CD8-positive, alpha-beta memory T cell (primary cell): ENCODE data around the gene ZNF638. TPM values are rescaled to one million over a fixed set of nuclear protein-coding genes. Genes with fewer than 3 reads are reported as not detected.

Experiments used
- CTCF ChIA-PET: fragments of 350-600 bp; sonication (Branson Sonifier 250); formaldehyde crosslinking; loops from one replicate; lab custom pipeline; 2021; ENCODE audit warnings: antibody characterized with exemption; lab: Charles Lee
- POLR2A ChIA-PET: fragments of 350-600 bp; sonication (Branson Sonifier 250); formaldehyde crosslinking; loops from one replicate; lab custom pipeline; 2021; ENCODE audit warnings: antibody characterized with exemption; lab: Charles Lee
- DNase-seq, 5 donors: peaks; one replicate each; pipeline versions ENCODE4 v3.0.0 to v3.0.0-alpha.2; 2020 to 2022; ENCODE audit warnings: mixed read lengths in 1 of 5
- H3K27ac ChIP-seq: one replicate; pipeline ENCODE4 v1.7.0; 2013; ENCODE audit warnings: low read depth, mild to moderate bottlenecking, low read length, moderate library complexity
- H3K27me3 ChIP-seq: 2 replicates; pipeline ENCODE4 v1.7.0; 2013; ENCODE audit warnings: low read length, mild to moderate bottlenecking; ENCODE audit not compliant: insufficient read depth, poor library complexity, severe bottlenecking
- H3K36me3 ChIP-seq: 2 replicates; pipeline ENCODE4 v1.7.0; 2013; ENCODE audit warnings: mild to moderate bottlenecking, low read length, moderate library complexity; ENCODE audit not compliant: insufficient read depth
- H3K4me1 ChIP-seq: 2 replicates; pipeline ENCODE4 v1.7.0; 2013; ENCODE audit warnings: mild to moderate bottlenecking, low read length, moderate library complexity; ENCODE audit not compliant: insufficient read depth
- H3K4me3 ChIP-seq: 2 replicates; pipeline ENCODE4 v1.7.0; 2013; ENCODE audit warnings: mild to moderate bottlenecking, low read length
- H3K9me3 ChIP-seq: 2 replicates; pipeline ENCODE4 v1.7.0; 2013; ENCODE audit warnings: mild to moderate bottlenecking, low read length
- H3K27ac Mint-ChIP-seq, 8 donors: one replicate each; pipeline ENCODE4 v1.8.0; 2020 to 2021; ENCODE audit warnings: mixed read lengths in 8 of 8, mild to moderate bottlenecking in 6 of 8, inconsistent platforms in 3 of 8, moderate library complexity in 3 of 8
- H3K27me3 Mint-ChIP-seq, 2 donors: one replicate each; pipeline ENCODE4 v1.8.0; 2020 to 2021; ENCODE audit warnings: mixed read lengths in 2 of 2, mild to moderate bottlenecking in 1 of 2, moderate library complexity in 1 of 2
- H3K36me3 Mint-ChIP-seq, 3 donors: one replicate each; pipeline ENCODE4 v1.8.0; 2020 to 2021; ENCODE audit warnings: mixed read lengths in 3 of 3, inconsistent platforms in 1 of 3, mild to moderate bottlenecking in 1 of 3
- H3K4me1 Mint-ChIP-seq, 3 donors: one replicate each; pipeline ENCODE4 v1.8.0; 2020 to 2021; ENCODE audit warnings: mixed read lengths in 3 of 3, inconsistent platforms in 1 of 3, mild to moderate bottlenecking in 1 of 3
- H3K4me3 Mint-ChIP-seq, 7 donors: one replicate each; pipeline ENCODE4 v1.8.0; 2020 to 2021; ENCODE audit warnings: mixed read lengths in 7 of 7, mild to moderate bottlenecking in 6 of 7, moderate library complexity in 4 of 7, inconsistent platforms in 2 of 7
- H3K9me3 Mint-ChIP-seq, 5 donors: one replicate each; pipeline ENCODE4 v1.8.0; 2020 to 2022; ENCODE audit warnings: mixed read lengths in 5 of 5, mild to moderate bottlenecking in 3 of 5, moderate library complexity in 2 of 5, inconsistent platforms in 1 of 5
- polyA plus RNA-seq: library from polyadenylated mRNA; unstranded; fragments of 300-500 nt; fragmentation: Illumina TruSeq; gene quantifications from one replicate; pipeline ENCODE4 v1.2.3, GENCODE V29; 2021
- total RNA-seq, 2 experiments: library from RNA; stranded (reverse); gene quantifications; one replicate each; pipeline ENCODE4 v1.2.3, GENCODE V29; 2021

ZNF638 gene
- total and polyA plus RNA-seq, 3 experiments from 2014 or later: 47.8 to 83.4 (median 77.9) TPM

GRCh38 chr2:71457123-71457915 is 125.7 kb downstream of the ZNF638 start:
- CTCF ChIA-PET: interaction anchor here (1.3 kb wide), 1 partner anchor 158 kb away, joined by 3 read pairs; no protein-coding TSS in a partner anchor
- H3K4me3 ChIP-seq: no peak overlapping the region
- peaks cover 18 to 35% (median 24%) of the 10 kb centered on the region in 3 donors for H3K4me1 Mint-ChIP-seq
- no peak overlapping the region for H3K4me3 Mint-ChIP-seq
- H3K36me3 Mint-ChIP-seq: no peaks in the 10 kb centered on the region
- DNase-seq: no peak
- peaks cover 21% of the 10 kb centered on the region for H3K4me1 ChIP-seq
- no peaks in the 10 kb centered on the region for H3K9me3 ChIP-seq
- POLR2A ChIA-PET: no interaction called here
- H3K27me3 ChIP-seq: peaks cover 16% of the 10 kb centered on the region
- peaks cover 0 to 4% (median 0%) of the 10 kb centered on the region in 5 donors for H3K9me3 Mint-ChIP-seq
- no peaks in the 10 kb centered on the region for H3K36me3 ChIP-seq
- no peak overlapping the region for H3K27ac ChIP-seq
- peaks cover 18 to 41% of the 10 kb centered on the region in 2 donors for H3K27me3 Mint-ChIP-seq
- H3K27ac Mint-ChIP-seq: peak overlapping the region in 1 of 8 donors; percentile 43

GRCh38 chr2:71457923-71458322 is 126.3 kb downstream of the ZNF638 start:
- peak overlapping the region in 1 of 8 donors; percentile 43 for H3K27ac Mint-ChIP-seq
- DNase-seq: no peak
- H3K4me3 Mint-ChIP-seq: no peak overlapping the region
- no peak overlapping the region for H3K27ac ChIP-seq
- peaks cover 0 to 4% (median 0%) of the 10 kb centered on the region in 5 donors for H3K9me3 Mint-ChIP-seq
- ChIA-PET POLR2A (no interaction called here), CTCF (interaction anchor here (1.3 kb wide), 1 partner anchor 159 kb away, joined by 3 read pairs; no protein-coding TSS in a partner anchor)
- no peaks in the 10 kb centered on the region for H3K9me3 ChIP-seq
- H3K27me3 Mint-ChIP-seq: peaks cover 21 to 36% of the 10 kb centered on the region in 2 donors
- no peak overlapping the region for H3K4me3 ChIP-seq
- peaks cover 16% of the 10 kb centered on the region for H3K27me3 ChIP-seq
- no peaks in the 10 kb centered on the region for H3K36me3 ChIP-seq
- H3K36me3 Mint-ChIP-seq: no peaks in the 10 kb centered on the region
- peaks cover 16% of the 10 kb centered on the region for H3K4me1 ChIP-seq
- peaks cover 12 to 29% (median 18%) of the 10 kb centered on the region in 3 donors for H3K4me1 Mint-ChIP-seq

DNA sequence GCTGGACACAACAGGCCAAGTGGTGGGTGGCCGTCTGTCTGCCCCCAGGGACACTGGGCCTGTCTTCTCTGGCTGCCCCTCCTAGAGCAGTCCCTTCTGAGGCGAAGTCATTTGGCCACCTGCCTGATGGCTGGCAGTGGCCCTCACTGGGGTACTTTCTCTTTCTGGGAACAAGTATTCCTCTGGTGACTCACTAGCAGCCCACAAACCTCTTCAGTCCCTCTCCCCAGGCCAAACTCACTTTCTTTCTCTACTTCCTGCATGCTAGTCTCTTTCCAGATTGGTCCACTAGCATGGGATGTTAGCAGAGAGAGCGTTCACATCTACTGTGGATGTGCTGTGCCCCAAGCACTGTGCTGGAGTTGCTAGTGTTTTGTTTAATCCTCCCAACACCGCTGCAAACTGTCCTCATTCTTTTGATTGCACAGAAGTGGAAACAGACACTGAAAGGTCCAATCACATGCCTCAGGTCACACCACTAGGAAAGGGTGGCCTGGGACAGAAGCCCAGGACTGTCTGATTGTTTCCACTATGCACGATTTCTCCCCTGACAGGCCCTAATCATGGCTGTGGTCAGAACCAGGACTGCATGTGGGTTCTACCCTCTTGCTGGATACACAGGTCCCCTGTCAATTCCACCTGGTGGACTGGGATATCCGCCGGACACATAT is 127.0 kb downstream of the ZNF638 start:
- H3K27ac ChIP-seq: no peak overlapping the region
- H3K4me3 ChIP-seq: no peak overlapping the region
- ChIA-PET POLR2A (no interaction called here), CTCF (interaction anchor here (1.3 to 1.4 kb wide), 2 partner anchors 52 to 159 kb away, joined by 3 read pairs; no protein-coding TSS in a partner anchor)
- H3K36me3 ChIP-seq: no peaks in the 10 kb centered on the region
- Mint-ChIP-seq H3K4me1 (peaks cover 8 to 25% (median 16%) of the 10 kb centered on the region in 3 donors), H3K27me3 (peaks cover 23 to 31% of the 10 kb centered on the region in 2 donors), H3K9me3 (peaks cover 0 to 4% (median 0%) of the 10 kb centered on the region in 5 donors), H3K4me3 (no peak overlapping the region), H3K36me3 (no peaks in the 10 kb centered on the region), H3K27ac (peak overlapping the region in 1 of 8 donors; percentile 26)
- H3K27me3 ChIP-seq: peaks cover 16% of the 10 kb centered on the region
- peaks cover 11% of the 10 kb centered on the region for H3K4me1 ChIP-seq
- no peaks in the 10 kb centered on the region for H3K9me3 ChIP-seq
- no peak for DNase-seq

GRCh38 chr2:71459084-71459431 is 127.5 kb downstream of the ZNF638 start:
- no peak for DNase-seq
- peaks cover 8% of the 10 kb centered on the region for H3K4me1 ChIP-seq
- ChIA-PET POLR2A (interaction anchor here (0.6 kb wide), 1 partner anchor 135 kb away, joined by 3 read pairs; no protein-coding TSS in a partner anchor), CTCF (interaction anchor here (1.4 kb wide), 1 partner anchor 51 kb away, joined by 3 read pairs; no protein-coding TSS in a partner anchor)
- Mint-ChIP-seq H3K4me3 (no peak overlapping the region), H3K27me3 (peaks cover 23 to 31% of the 10 kb centered on the region in 2 donors), H3K9me3 (peaks cover 0 to 4% (median 0%) of the 10 kb centered on the region in 5 donors), H3K36me3 (no peaks in the 10 kb centered on the region), H3K4me1 (peaks cover 8 to 25% (median 16%) of the 10 kb centered on the region in 3 donors), H3K27ac (no peak overlapping the region)
- no peak overlapping the region for H3K4me3 ChIP-seq
- peaks cover 14% of the 10 kb centered on the region for H3K27me3 ChIP-seq
- no peaks in the 10 kb centered on the region for H3K9me3 ChIP-seq
- H3K27ac ChIP-seq: no peak overlapping the region
- no peaks in the 10 kb centered on the region for H3K36me3 ChIP-seq

- no peaks in the 10 kb centered on the region for H3K9me3 ChIP-seq
- Mint-ChIP-seq H3K27me3 (peaks cover 16 to 22% of the 10 kb centered on the region in 2 donors), H3K4me1 (peaks cover 8 to 15% (median 10%) of the 10 kb centered on the region in 3 donors), H3K36me3 (no peaks in the 10 kb centered on the region), H3K4me3 (no peak overlapping the region), H3K27ac (no peak overlapping the region), H3K9me3 (peaks cover 0 to 4% (median 0%) of the 10 kb centered on the region in 5 donors)
- no peak overlapping the region for H3K27ac ChIP-seq
- H3K4me3 ChIP-seq: no peak overlapping the region
- no peak for DNase-seq
- H3K36me3 ChIP-seq: no peaks in the 10 kb centered on the region
- peaks cover 4% of the 10 kb centered on the region for H3K27me3 ChIP-seq
- no peaks in the 10 kb centered on the region for H3K4me1 ChIP-seq
- ChIA-PET POLR2A (no interaction called here), CTCF (interaction anchor here (1.4 to 1.7 kb wide), 2 partner anchors 50 to 129 kb away, joined by 3 to 8 read pairs; partner anchors contain the start of gene ZNF638)
These were observed 128.5 kb downstream of the ZNF638 start for GRCh38 chr2:71460056-71460455.

DNA sequence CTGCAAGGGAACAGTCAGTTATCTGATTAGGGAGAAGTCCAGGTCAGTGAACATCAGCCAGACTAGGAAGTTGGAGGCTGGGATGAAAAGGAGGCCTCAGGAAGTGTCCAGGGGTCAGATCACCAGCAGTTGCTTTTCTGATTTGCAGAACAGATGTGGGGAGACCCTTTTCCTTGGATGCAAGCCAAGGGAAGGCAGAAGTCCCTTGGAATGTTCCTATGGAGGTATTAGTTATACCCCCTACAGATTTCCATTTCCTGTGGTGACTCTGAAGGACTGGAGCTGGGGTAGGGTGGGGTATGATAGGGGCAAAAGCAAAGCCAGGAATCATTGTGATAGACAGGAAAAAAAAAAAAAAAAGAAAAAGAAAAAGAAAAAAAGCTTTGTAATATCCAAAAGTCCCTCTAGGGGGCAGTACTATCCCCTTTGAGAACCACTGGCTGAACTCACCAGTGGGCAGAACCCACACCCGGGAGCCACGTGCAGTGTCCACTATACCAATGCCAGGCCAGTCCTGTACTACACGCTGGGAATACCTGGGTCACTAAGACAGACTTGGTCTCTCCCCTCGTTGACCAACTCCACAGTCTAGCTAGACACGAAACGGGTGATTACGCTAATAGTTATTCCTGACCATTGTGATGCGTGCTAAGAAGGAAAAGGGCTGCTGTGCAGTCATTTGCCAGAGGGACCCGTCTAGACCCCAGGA is 129.2 kb downstream of the ZNF638 start:
- peaks cover 11 to 15% of the 10 kb centered on the region in 2 donors for H3K27me3 Mint-ChIP-seq
- CTCF ChIA-PET: interaction anchor here (0.6 to 1.7 kb wide), 4 partner anchors 8 to 129 kb away, joined by 3 to 8 read pairs (median 3); partner anchors contain the start of genes DYSF and ZNF638
- H3K4me3 Mint-ChIP-seq: peak overlapping the region in 1 of 7 donors; percentile 15
- H3K4me1 Mint-ChIP-seq: peaks cover 2 to 8% (median 6%) of the 10 kb centered on the region in 3 donors
- POLR2A ChIA-PET: no interaction called here
- peaks cover 6% of the 10 kb centered on the region for H3K27me3 ChIP-seq
- H3K9me3 ChIP-seq: no peaks in the 10 kb centered on the region
- DNase-seq: no peak
- no peaks in the 10 kb centered on the region for H3K36me3 Mint-ChIP-seq
- H3K27ac ChIP-seq: no peak overlapping the region
- peak overlapping the region in 1 of 8 donors; percentile 42 for H3K27ac Mint-ChIP-seq
- H3K4me3 ChIP-seq: no peak overlapping the region
- H3K36me3 ChIP-seq: no peaks in the 10 kb centered on the region
- no peaks in the 10 kb centered on the region for H3K4me1 ChIP-seq
- peaks cover 0 to 3% (median 0%) of the 10 kb centered on the region in 5 donors for H3K9me3 Mint-ChIP-seq

GRCh38 chr2:71461304-71461671 is 129.7 kb downstream of the ZNF638 start:
- ChIA-PET POLR2A (no interaction called here), CTCF (interaction anchor here (1.0 to 1.2 kb wide), 2 partner anchors 9 to 12 kb away, joined by 3 read pairs; partner anchors contain the start of gene DYSF)
- H3K4me1 ChIP-seq: no peaks in the 10 kb centered on the region
- peaks cover 4% of the 10 kb centered on the region for H3K27me3 ChIP-seq
- Mint-ChIP-seq H3K27ac (peak overlapping the region in 2 of 8 donors; percentile 42 to 82), H3K9me3 (no peaks in the 10 kb centered on the region), H3K4me3 (peak overlapping the region in 1 of 7 donors; percentile 15), H3K27me3 (peaks cover 9 to 10% of the 10 kb centered on the region in 2 donors), H3K36me3 (no peaks in the 10 kb centered on the region), H3K4me1 (peaks cover 0 to 3% (median 3%) of the 10 kb centered on the region in 3 donors)
- no peak overlapping the region for H3K27ac ChIP-seq
- H3K4me3 ChIP-seq: no peak overlapping the region
- H3K36me3 ChIP-seq: no peaks in the 10 kb centered on the region
- DNase-seq: no peak
- no peaks in the 10 kb centered on the region for H3K9me3 ChIP-seq
